ENCODE data around the gene XRN2.

XRN2 gene

GRCh38 chr20:21325296-21325695 is 22.2 kb downstream of the XRN2 start:
- Histone ChIP-seq H3K27me3 (ENCODE audit: control insufficient read depth, insufficient read depth, low read length) (no peaks in the 10 kb centered on the region), H3K4me3 (ENCODE audit: low read depth, low read length) (no peak overlapping the region), H3K36me3 (ENCODE audit: control insufficient read depth, insufficient read depth, low read length) (peaks cover 16% of the 10 kb centered on the region), H3K9ac (ENCODE audit: low read length) (no peak overlapping the region), H3K9me3 (ENCODE audit: control insufficient read depth, insufficient read depth, low read depth, low read length) (peaks cover 10% of the 10 kb centered on the region), H3K27ac (ENCODE audit: low read depth, low read length) (no peak overlapping the region), H3K4me1 (ENCODE audit: control insufficient read depth, insufficient read depth, low read length) (peaks cover 31% of the 10 kb centered on the region)

- H3K9me3 ChIP-seq (ENCODE audit: control insufficient read depth, insufficient read depth, low read depth, low read length) = peaks cover 5% of the 10 kb centered on the region
- peaks cover 31% of the 10 kb centered on the region for H3K4me1 ChIP-seq (ENCODE audit: control insufficient read depth, insufficient read depth, low read length)
- no peaks in the 10 kb centered on the region for H3K27me3 ChIP-seq (ENCODE audit: control insufficient read depth, insufficient read depth, low read length)
- H3K36me3 ChIP-seq (ENCODE audit: control insufficient read depth, insufficient read depth, low read length) = peaks cover 30% of the 10 kb centered on the region
- H3K9ac ChIP-seq (ENCODE audit: low read length) = no peak overlapping the region
- H3K4me3 ChIP-seq (ENCODE audit: low read depth, low read length) = no peak overlapping the region
- H3K27ac ChIP-seq (ENCODE audit: low read depth, low read length) = no peak overlapping the region
Observed at GRCh38 chr20:21326700-21327099, 23.6 kb downstream of the XRN2 start.

- H3K27ac ChIP-seq (ENCODE audit: low read depth, low read length) = no peak overlapping the region
- H3K4me1 ChIP-seq (ENCODE audit: control insufficient read depth, insufficient read depth, low read length) = peaks cover 10% of the 10 kb centered on the region
- H3K9ac ChIP-seq (ENCODE audit: low read length) = no peak overlapping the region
- no peaks in the 10 kb centered on the region for H3K27me3 ChIP-seq (ENCODE audit: control insufficient read depth, insufficient read depth, low read length)
- no peak overlapping the region for H3K4me3 ChIP-seq (ENCODE audit: low read depth, low read length)
- H3K36me3 ChIP-seq (ENCODE audit: control insufficient read depth, insufficient read depth, low read length) = peaks cover 100% of the 10 kb centered on the region
- no peaks in the 10 kb centered on the region for H3K9me3 ChIP-seq (ENCODE audit: control insufficient read depth, insufficient read depth, low read depth, low read length)
Observed at GRCh38 chr20:21336455-21337151, 33.5 kb downstream of the XRN2 start.

GRCh38 chr20:21338291-21338690 is 35.2 kb downstream of the XRN2 start:
- H3K36me3 ChIP-seq (ENCODE audit: control insufficient read depth, insufficient read depth, low read length) = peaks cover 92% of the 10 kb centered on the region
- H3K27ac ChIP-seq (ENCODE audit: low read depth, low read length) = no peak overlapping the region
- no peak overlapping the region for H3K4me3 ChIP-seq (ENCODE audit: low read depth, low read length)
- H3K9me3 ChIP-seq (ENCODE audit: control insufficient read depth, insufficient read depth, low read depth, low read length) = no peaks in the 10 kb centered on the region
- H3K4me1 ChIP-seq (ENCODE audit: control insufficient read depth, insufficient read depth, low read length) = peaks cover 10% of the 10 kb centered on the region
- H3K27me3 ChIP-seq (ENCODE audit: control insufficient read depth, insufficient read depth, low read length) = no peaks in the 10 kb centered on the region
- H3K9ac ChIP-seq (ENCODE audit: low read length) = no peak overlapping the region

- H3K27ac ChIP-seq (ENCODE audit: low read depth, low read length) = no peak overlapping the region
- H3K27me3 ChIP-seq (ENCODE audit: control insufficient read depth, insufficient read depth, low read length) = no peaks in the 10 kb centered on the region
- H3K4me1 ChIP-seq (ENCODE audit: control insufficient read depth, insufficient read depth, low read length) = peaks cover 10% of the 10 kb centered on the region
- H3K36me3 ChIP-seq (ENCODE audit: control insufficient read depth, insufficient read depth, low read length) = peaks cover 88% of the 10 kb centered on the region
- no peak overlapping the region for H3K4me3 ChIP-seq (ENCODE audit: low read depth, low read length)
- H3K9ac ChIP-seq (ENCODE audit: low read length) = no peak overlapping the region
- H3K9me3 ChIP-seq (ENCODE audit: control insufficient read depth, insufficient read depth, low read depth, low read length) = no peaks in the 10 kb centered on the region
Observed at GRCh38 chr20:21339499-21339898, 36.4 kb downstream of the XRN2 start.

GRCh38 chr20:21340991-21341697 is 38.0 kb downstream of the XRN2 start:
- Histone ChIP-seq H3K9ac (ENCODE audit: low read length) (no peak overlapping the region), H3K4me3 (ENCODE audit: low read depth, low read length) (no peak overlapping the region), H3K4me1 (ENCODE audit: control insufficient read depth, insufficient read depth, low read length) (peaks cover 10% of the 10 kb centered on the region), H3K36me3 (ENCODE audit: control insufficient read depth, insufficient read depth, low read length) (peaks cover 87% of the 10 kb centered on the region), H3K27ac (ENCODE audit: low read depth, low read length) (no peak overlapping the region), H3K27me3 (ENCODE audit: control insufficient read depth, insufficient read depth, low read length) (no peaks in the 10 kb centered on the region), H3K9me3 (ENCODE audit: control insufficient read depth, insufficient read depth, low read depth, low read length) (no peaks in the 10 kb centered on the region)

GRCh38 chr20:21342656-21343345 is 39.7 kb downstream of the XRN2 start:
- Histone ChIP-seq H3K4me3 (ENCODE audit: low read depth, low read length) (no peak overlapping the region), H3K36me3 (ENCODE audit: control insufficient read depth, insufficient read depth, low read length) (peaks cover 86% of the 10 kb centered on the region), H3K27me3 (ENCODE audit: control insufficient read depth, insufficient read depth, low read length) (no peaks in the 10 kb centered on the region), H3K4me1 (ENCODE audit: control insufficient read depth, insufficient read depth, low read length) (peaks cover 10% of the 10 kb centered on the region), H3K27ac (ENCODE audit: low read depth, low read length) (no peak overlapping the region), H3K9me3 (ENCODE audit: control insufficient read depth, insufficient read depth, low read depth, low read length) (no peaks in the 10 kb centered on the region), H3K9ac (ENCODE audit: low read length) (no peak overlapping the region)

GRCh38 chr20:21344206-21344900 is 41.2 kb downstream of the XRN2 start:
- Histone ChIP-seq H3K4me3 (ENCODE audit: low read depth, low read length) (no peak overlapping the region), H3K4me1 (ENCODE audit: control insufficient read depth, insufficient read depth, low read length) (peaks cover 10% of the 10 kb centered on the region), H3K9me3 (ENCODE audit: control insufficient read depth, insufficient read depth, low read depth, low read length) (no peaks in the 10 kb centered on the region), H3K9ac (ENCODE audit: low read length) (no peak overlapping the region), H3K27ac (ENCODE audit: low read depth, low read length) (no peak overlapping the region), H3K36me3 (ENCODE audit: control insufficient read depth, insufficient read depth, low read length) (peaks cover 86% of the 10 kb centered on the region), H3K27me3 (ENCODE audit: control insufficient read depth, insufficient read depth, low read length) (no peaks in the 10 kb centered on the region)

- peaks cover 10% of the 10 kb centered on the region for H3K4me1 ChIP-seq (ENCODE audit: control insufficient read depth, insufficient read depth, low read length)
Observed at GRCh38 chr20:21344961-21345360, 41.8 kb downstream of the XRN2 start.

GRCh38 chr20:21352703-21353102 is 49.6 kb downstream of the XRN2 start:
- Histone ChIP-seq H3K9me3 (ENCODE audit: control insufficient read depth, insufficient read depth, low read depth, low read length) (no peaks in the 10 kb centered on the region), H3K4me3 (ENCODE audit: low read depth, low read length) (no peak overlapping the region), H3K27me3 (ENCODE audit: control insufficient read depth, insufficient read depth, low read length) (no peaks in the 10 kb centered on the region), H3K4me1 (ENCODE audit: control insufficient read depth, insufficient read depth, low read length) (no peaks in the 10 kb centered on the region), H3K36me3 (ENCODE audit: control insufficient read depth, insufficient read depth, low read length) (peaks cover 83% of the 10 kb centered on the region), H3K27ac (ENCODE audit: low read depth, low read length) (no peak overlapping the region), H3K9ac (ENCODE audit: low read length) (no peak overlapping the region)

More at GRCh38 chr20:21344961-21345360, 41.8 kb downstream of the XRN2 start:
- Histone ChIP-seq H3K27me3 (ENCODE audit: control insufficient read depth, insufficient read depth, low read length) (no peaks in the 10 kb centered on the region), H3K9me3 (ENCODE audit: control insufficient read depth, insufficient read depth, low read depth, low read length) (no peaks in the 10 kb centered on the region), H3K9ac (ENCODE audit: low read length) (no peak overlapping the region), H3K27ac (ENCODE audit: low read depth, low read length) (no peak overlapping the region), H3K4me3 (ENCODE audit: low read depth, low read length) (no peak overlapping the region), H3K36me3 (ENCODE audit: control insufficient read depth, insufficient read depth, low read length) (peaks cover 85% of the 10 kb centered on the region)
